ENCODE results near the gene HOXD11.
A peak's percentile ranks its signal among the peaks of the same experiment; 100 is the strongest.

HOXD11 gene

GRCh38 chr2:176075481-176075880 is 31.6 kb upstream of the HOXD11 start:
- intact Hi-C loops (cut with DNase I; ENCODE audit: low total_unique reads): no loop called here
- Histone ChIP-seq H3K27ac (no peak overlapping the region), H3K4me1 (peaks cover 0 to 25% (median 17%) of the 10 kb centered on the region in 4 donors), H3K4me3 (no peak overlapping the region), H3K36me3 (no peaks in the 10 kb centered on the region), H3K27me3 (peaks cover 15 to 99% of the 10 kb centered on the region in 2 donors), H3K9me3 (no peaks in the 10 kb centered on the region)
- no peak for DNase-seq
- TF ChIP-seq, protein P1, sequence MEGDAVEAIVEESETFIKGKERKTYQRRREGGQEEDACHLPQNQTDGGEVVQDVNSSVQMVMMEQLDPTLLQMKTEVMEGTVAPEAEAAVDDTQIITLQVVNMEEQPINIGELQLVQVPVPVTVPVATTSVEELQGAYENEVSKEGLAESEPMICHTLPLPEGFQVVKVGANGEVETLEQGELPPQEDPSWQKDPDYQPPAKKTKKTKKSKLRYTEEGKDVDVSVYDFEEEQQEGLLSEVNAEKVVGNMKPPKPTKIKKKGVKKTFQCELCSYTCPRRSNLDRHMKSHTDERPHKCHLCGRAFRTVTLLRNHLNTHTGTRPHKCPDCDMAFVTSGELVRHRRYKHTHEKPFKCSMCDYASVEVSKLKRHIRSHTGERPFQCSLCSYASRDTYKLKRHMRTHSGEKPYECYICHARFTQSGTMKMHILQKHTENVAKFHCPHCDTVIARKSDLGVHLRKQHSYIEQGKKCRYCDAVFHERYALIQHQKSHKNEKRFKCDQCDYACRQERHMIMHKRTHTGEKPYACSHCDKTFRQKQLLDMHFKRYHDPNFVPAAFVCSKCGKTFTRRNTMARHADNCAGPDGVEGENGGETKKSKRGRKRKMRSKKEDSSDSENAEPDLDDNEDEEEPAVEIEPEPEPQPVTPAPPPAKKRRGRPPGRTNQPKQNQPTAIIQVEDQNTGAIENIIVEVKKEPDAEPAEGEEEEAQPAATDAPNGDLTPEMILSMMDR (IDR thresholded peaks at IDR 0.05): no peak

GRCh38 chr2:176076063-176076462 is 31.0 kb upstream of the HOXD11 start:
- peaks cover 0 to 28% (median 21%) of the 10 kb centered on the region in 4 donors for H3K4me1 ChIP-seq
- TF ChIP-seq, protein P1 (IDR thresholded peaks at IDR 0.05): no peak
- no peak overlapping the region for H3K27ac ChIP-seq
- peaks cover 20 to 99% of the 10 kb centered on the region in 2 donors for H3K27me3 ChIP-seq
- no peaks in the 10 kb centered on the region for H3K9me3 ChIP-seq
- intact Hi-C loops (cut with DNase I; ENCODE audit: low total_unique reads): no loop called here
- no peaks in the 10 kb centered on the region for H3K36me3 ChIP-seq
- H3K4me3 ChIP-seq: no peak overlapping the region
- DNase-seq: no peak

DNA sequence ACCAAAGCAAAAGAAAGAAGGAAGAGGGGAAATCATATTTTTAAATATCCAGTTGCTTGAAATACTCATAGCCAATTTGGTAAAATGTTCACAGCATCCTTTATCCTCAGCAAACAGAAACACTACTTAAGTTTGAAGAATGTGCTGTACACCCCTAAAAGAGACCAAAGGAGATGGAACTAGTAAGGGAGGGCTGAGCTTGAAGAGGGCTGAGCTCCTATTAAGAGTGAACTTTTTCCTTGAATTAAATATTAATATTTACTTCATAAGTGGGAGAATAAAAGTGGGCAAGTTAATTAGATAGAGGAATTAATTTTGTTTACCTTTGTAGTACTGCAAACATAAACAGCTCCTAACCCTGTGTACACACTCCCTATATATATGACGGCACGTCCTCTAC is 30.3 kb upstream of the HOXD11 start:
- no peak overlapping the region for H3K27ac ChIP-seq
- DNase-seq: no peak
- no peak overlapping the region for H3K4me3 ChIP-seq
- intact Hi-C loops (cut with DNase I; ENCODE audit: low total_unique reads): no loop called here
- no peaks in the 10 kb centered on the region for H3K9me3 ChIP-seq
- H3K27me3 ChIP-seq: peaks cover 22 to 99% of the 10 kb centered on the region in 2 donors
- H3K4me1 ChIP-seq: peaks cover 0 to 28% (median 21%) of the 10 kb centered on the region in 4 donors
- no peaks in the 10 kb centered on the region for H3K36me3 ChIP-seq
- TF ChIP-seq, protein P1 (IDR thresholded peaks at IDR 0.05): no peak

GRCh38 chr2:176078541-176079284 is 28.4 kb upstream of the HOXD11 start:
- peaks cover 0 to 37% (median 21%) of the 10 kb centered on the region in 4 donors for H3K4me1 ChIP-seq
- peaks cover 0 to 6% (median 0%) of the 10 kb centered on the region in 3 donors for H3K9me3 ChIP-seq
- TF ChIP-seq, protein P1 (IDR thresholded peaks at IDR 0.05): no peak
- H3K4me3 ChIP-seq: no peak overlapping the region
- H3K36me3 ChIP-seq: no peaks in the 10 kb centered on the region
- H3K27me3 ChIP-seq: peaks cover 29 to 99% of the 10 kb centered on the region in 2 donors
- no peak for DNase-seq
- H3K27ac ChIP-seq: no peak overlapping the region
- intact Hi-C loops (cut with DNase I; ENCODE audit: low total_unique reads): no loop called here

DNA sequence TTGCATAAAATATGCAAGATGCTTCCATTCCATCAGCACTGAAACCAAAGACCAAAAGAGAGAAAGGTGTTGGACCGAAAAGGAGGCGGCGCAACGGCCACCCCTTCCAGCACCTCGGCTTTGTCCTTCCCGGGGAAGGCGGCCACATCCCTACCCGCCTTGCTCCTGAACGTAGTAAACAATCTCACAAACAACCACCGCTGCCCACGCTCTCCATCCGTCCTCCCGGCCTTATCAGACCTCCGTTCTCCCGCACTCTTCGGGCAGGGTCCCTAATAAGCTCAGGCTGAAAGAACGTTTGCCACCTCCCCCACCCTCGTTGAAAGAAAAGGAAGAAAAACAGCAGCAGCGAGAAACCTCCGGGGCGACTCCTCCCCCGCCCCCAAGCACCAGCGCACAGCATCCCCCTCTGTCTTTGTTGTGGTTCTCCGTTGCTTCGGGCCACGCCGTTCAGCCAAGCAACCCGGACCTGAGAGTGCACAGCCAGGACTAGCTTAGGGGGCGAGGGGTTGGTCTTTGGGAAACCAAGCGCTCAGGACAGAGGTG is 27.7 kb upstream of the HOXD11 start:
- Histone ChIP-seq H3K9me3 (peaks cover 0 to 7% (median 0%) of the 10 kb centered on the region in 3 donors), H3K27ac (no peak overlapping the region), H3K4me1 (peaks cover 0 to 37% (median 21%) of the 10 kb centered on the region in 4 donors), H3K4me3 (peak overlapping the region in 1 of 2 donors; percentile 35), H3K36me3 (no peaks in the 10 kb centered on the region), H3K27me3 (peaks cover 29 to 99% of the 10 kb centered on the region in 2 donors)
- no peak for DNase-seq
- intact Hi-C loops (cut with DNase I; ENCODE audit: low total_unique reads): no loop called here
- TF ChIP-seq, protein P1 (IDR thresholded peaks at IDR 0.05): no peak
